ENCODE data around the gene KPTN. TPM values are rescaled to one million over a fixed set of nuclear protein-coding genes. Genes with fewer than 3 reads are reported as not detected.
A peak's percentile ranks its signal among the peaks of the same experiment; 100 is the strongest.

Gene KPTN
- total and polyA plus RNA-seq, 2 of the 13 experiments (the other 11 are each of a cell fraction or from before 2014, with no cell fraction given): 9.1 to 13.3 TPM

DNA sequence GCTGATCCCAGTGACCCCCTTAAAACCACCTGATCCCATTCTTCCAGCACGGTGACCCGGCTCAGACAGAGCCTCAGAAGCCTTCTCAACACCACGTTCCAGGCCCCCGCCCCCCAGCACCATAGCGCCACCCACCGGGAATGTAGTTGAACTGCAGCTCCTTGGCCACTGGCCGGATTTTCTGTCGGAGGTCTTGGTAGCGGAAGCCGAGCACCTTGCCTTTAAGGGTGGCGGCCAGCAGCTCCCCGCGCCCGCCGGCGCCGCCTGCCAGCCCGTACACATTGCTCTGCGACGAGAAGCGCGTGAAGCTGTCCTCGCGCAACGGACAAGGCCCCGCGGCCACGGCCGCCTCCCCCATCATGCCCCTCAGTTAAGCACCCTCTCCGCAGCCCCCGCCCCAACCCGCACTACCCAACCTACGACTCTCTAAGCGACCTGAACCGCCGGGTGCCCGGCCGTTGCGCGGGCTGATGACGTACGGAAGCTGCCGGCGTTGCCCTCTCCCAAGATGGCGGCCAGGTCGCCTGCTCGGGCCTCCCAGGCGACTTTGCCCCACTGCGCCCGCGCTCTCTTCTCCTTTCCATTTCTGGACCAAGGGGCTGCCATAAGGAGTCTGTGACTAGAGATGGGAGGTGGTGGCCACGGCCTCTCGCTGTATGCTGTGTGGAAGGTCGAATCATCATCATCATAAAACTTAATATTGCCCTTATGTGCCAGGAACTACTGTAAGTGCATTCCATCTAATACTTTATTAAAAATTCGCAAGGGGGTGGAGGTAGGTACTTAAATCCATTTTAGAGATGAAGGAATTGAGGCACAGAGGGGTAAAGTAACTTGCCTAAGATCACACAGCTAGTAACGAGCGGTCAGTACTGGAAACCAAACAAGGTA is at the start of gene KPTN (continued):
- TF ChIP-seq, protein P1, sequence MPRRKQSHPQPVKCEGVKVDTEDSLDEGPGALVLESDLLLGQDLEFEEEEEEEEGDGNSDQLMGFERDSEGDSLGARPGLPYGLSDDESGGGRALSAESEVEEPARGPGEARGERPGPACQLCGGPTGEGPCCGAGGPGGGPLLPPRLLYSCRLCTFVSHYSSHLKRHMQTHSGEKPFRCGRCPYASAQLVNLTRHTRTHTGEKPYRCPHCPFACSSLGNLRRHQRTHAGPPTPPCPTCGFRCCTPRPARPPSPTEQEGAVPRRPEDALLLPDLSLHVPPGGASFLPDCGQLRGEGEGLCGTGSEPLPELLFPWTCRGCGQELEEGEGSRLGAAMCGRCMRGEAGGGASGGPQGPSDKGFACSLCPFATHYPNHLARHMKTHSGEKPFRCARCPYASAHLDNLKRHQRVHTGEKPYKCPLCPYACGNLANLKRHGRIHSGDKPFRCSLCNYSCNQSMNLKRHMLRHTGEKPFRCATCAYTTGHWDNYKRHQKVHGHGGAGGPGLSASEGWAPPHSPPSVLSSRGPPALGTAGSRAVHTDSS (CRISPR knock-in tag; conservative IDR thresholded peaks at IDR 0.05): no peak
- 0 out of 2 replicates have a peak, but pooled peaks have one; percentile 49 for TF ChIP-seq WIZ (CRISPR knock-in tag; IDR thresholded peaks at IDR 0.05)
- no peak for TF ChIP-seq ZBTB8A (CRISPR knock-in tag; IDR thresholded peaks at IDR 0.05; ENCODE audit: borderline replicate concordance, low read depth)
- no peak for TF ChIP-seq SIX1 (CRISPR knock-in tag; IDR thresholded peaks at IDR 0.05; ENCODE audit: borderline replicate concordance)
- no peak for TF ChIP-seq HMG20A (CRISPR knock-in tag; IDR thresholded peaks at IDR 0.05; ENCODE audit: borderline replicate concordance)
- TF ChIP-seq SKIL (CRISPR knock-in tag; IDR thresholded peaks at IDR 0.05; ENCODE audit: borderline replicate concordance): no peak
- TF ChIP-seq HNF4A (CRISPR knock-in tag; IDR thresholded peaks at IDR 0.05): peak; percentile 43; the same call in 1 of the 2 replicates
- no peak for TF ChIP-seq SOX6 (IDR thresholded peaks at IDR 0.05)
- TF ChIP-seq SOX6 (CRISPR knock-in tag; IDR thresholded peaks at IDR 0.05): peak; percentile 63
- peak; percentile 53; the same call in 1 of the 2 replicates for TF ChIP-seq ZNF232 (CRISPR knock-in tag; IDR thresholded peaks at IDR 0.05; ENCODE audit: borderline replicate concordance)
- TF ChIP-seq SRF (IDR thresholded peaks at IDR 0.05; ENCODE audit: low read depth, low read length): peak; percentile 27; the same call in 1 of the 2 replicates
- TF ChIP-seq, protein P2, sequence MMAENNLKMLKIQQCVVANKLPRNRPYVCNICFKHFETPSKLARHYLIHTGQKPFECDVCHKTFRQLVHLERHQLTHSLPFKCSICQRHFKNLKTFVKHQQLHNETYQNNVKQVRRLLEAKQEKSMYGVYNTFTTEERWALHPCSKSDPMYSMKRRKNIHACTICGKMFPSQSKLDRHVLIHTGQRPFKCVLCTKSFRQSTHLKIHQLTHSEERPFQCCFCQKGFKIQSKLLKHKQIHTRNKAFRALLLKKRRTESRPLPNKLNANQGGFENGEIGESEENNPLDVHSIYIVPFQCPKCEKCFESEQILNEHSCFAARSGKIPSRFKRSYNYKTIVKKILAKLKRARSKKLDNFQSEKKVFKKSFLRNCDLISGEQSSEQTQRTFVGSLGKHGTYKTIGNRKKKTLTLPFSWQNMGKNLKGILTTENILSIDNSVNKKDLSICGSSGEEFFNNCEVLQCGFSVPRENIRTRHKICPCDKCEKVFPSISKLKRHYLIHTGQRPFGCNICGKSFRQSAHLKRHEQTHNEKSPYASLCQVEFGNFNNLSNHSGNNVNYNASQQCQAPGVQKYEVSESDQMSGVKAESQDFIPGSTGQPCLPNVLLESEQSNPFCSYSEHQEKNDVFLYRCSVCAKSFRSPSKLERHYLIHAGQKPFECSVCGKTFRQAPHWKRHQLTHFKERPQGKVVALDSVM (CRISPR knock-in tag; IDR thresholded peaks at IDR 0.05): peak; percentile 5; the same call in 1 of the 2 replicates
- TF ChIP-seq BCLAF1 (IDR thresholded peaks at IDR 0.05): no peak
- no peak; the same call in 1 of the 2 replicates for TF ChIP-seq ZNF83 (CRISPR knock-in tag; IDR thresholded peaks at IDR 0.05; ENCODE audit: borderline replicate concordance)
- no peak; the same call in 1 of the 2 replicates for TF ChIP-seq NCOA2 (CRISPR knock-in tag; IDR thresholded peaks at IDR 0.05)
- TF ChIP-seq ZNF746 (CRISPR knock-in tag; IDR thresholded peaks at IDR 0.05): no peak
- no peak for TF ChIP-seq ZNF17 (CRISPR knock-in tag; IDR thresholded peaks at IDR 0.05)
- peak; percentile 39; the same call in 1 of the 2 replicates for TF ChIP-seq ZNF556 (CRISPR knock-in tag; IDR thresholded peaks at IDR 0.05; ENCODE audit: borderline replicate concordance)
- TF ChIP-seq CHD4 (IDR thresholded peaks at IDR 0.05; ENCODE audit: borderline replicate concordance, low read length): no peak
- TF ChIP-seq ZNF567 (CRISPR knock-in tag; IDR thresholded peaks at IDR 0.05; ENCODE audit: borderline replicate concordance): no peak
- peak; percentile 100 for TF ChIP-seq ATF1 (CRISPR knock-in tag; IDR thresholded peaks at IDR 0.05)
